SK-N-SH (cell line): ENCODE measurements around the gene CEACAM8. TPM values are rescaled to one million over a fixed set of nuclear protein-coding genes. Genes with fewer than 3 reads are reported as not detected.
"Not testable (repeated sequence)": the region's sequence is repeated elsewhere in the genome, so short reads cannot be mapped to it uniquely, and the experiment has no call there.

Experiments
- CTCF ChIA-PET: fragments of 300-600, 350-600 bp; formaldehyde crosslinking; extraction: SDS; loops from one replicate; lab custom pipeline; 2021; lab: Yijun Ruan, JAX
- POLR2A ChIA-PET: fragments of 350-600 bp; sonication (Branson Sonifier 250); formaldehyde crosslinking; extraction: SDS; loops from one replicate; lab custom pipeline; 2020; ENCODE audit warnings: antibody characterized with exemption, inconsistent platforms; lab: Yijun Ruan, JAX
- DNase-seq: peaks from one replicate; pipeline ENCODE4 v3.0.0; 2012
- H2AFZ ChIP-seq: fragments of 200-600 bp; sonication (generic); 2 replicates; pipeline ENCODE4 v1.8.1; 2016; ENCODE audit warnings: antibody characterized with exemption, mild to moderate bottlenecking, low read depth
- H3F3A ChIP-seq: fragments of 200-600 bp; sonication (generic); replicated peaks from 2 replicates; pipeline ENCODE3; 2016; ENCODE audit warnings: antibody characterized with exemption, mild to moderate bottlenecking; ENCODE audit not compliant: insufficient read depth
- H3K27ac ChIP-seq, 2 experiments: fragments of 200-500 bp in 1 of 2; fragments of 200-600 bp in 1 of 2; sonication (Bioruptor generic) in 1 of 2; sonication (generic), shearing (Covaris generic) in 1 of 2; 2 replicates each; pipeline versions ENCODE4 v1.5.1 to v1.6.1; 2014 to 2016; ENCODE audit warnings: low read depth in 2 of 2, inconsistent platforms in 1 of 2, low read length in 1 of 2, mild to moderate bottlenecking in 1 of 2, mixed read lengths in 1 of 2
- H3K27me3 ChIP-seq: fragments of 200-600 bp; sonication (generic), shearing (Covaris generic); 2 replicates; pipeline ENCODE4 v1.6.1; 2016; ENCODE audit warnings: mixed run types; ENCODE audit not compliant: insufficient read depth
- H3K36me3 ChIP-seq, 2 experiments: fragments of 200-500 bp in 1 of 2; fragments of 200-600 bp in 1 of 2; sonication (Bioruptor generic) in 1 of 2; sonication (generic) in 1 of 2; replicated peaks in 1 of 2; 2 replicates each; pipeline versions ENCODE3 to v1.5.1; 2014 to 2016; ENCODE audit warnings: low read length in 1 of 2, mild to moderate bottlenecking in 1 of 2; ENCODE audit not compliant: insufficient read depth in 2 of 2, control insufficient read depth in 1 of 2
- H3K4me1 ChIP-seq, 2 experiments: fragments of 200-500 bp in 1 of 2; fragments of 200-600 bp in 1 of 2; sonication (Bioruptor generic) in 1 of 2; sonication (generic), shearing (Covaris generic) in 1 of 2; 2 replicates each; pipeline versions ENCODE4 v1.5.1 to v1.6.1; 2014 to 2016; ENCODE audit warnings: low read depth in 1 of 2, low read length in 1 of 2, mixed run types in 1 of 2; ENCODE audit not compliant: insufficient read depth in 2 of 2, control insufficient read depth in 1 of 2
- H3K4me2 ChIP-seq: fragments of 200-600 bp; sonication (generic), shearing (Covaris generic); 2 replicates; pipeline ENCODE4 v1.6.1; 2017; ENCODE audit warnings: mixed run types
- H3K4me3 ChIP-seq, 2 experiments: fragments of 200-500 bp in 1 of 2; fragments of 200-600 bp in 1 of 2; sonication (Bioruptor generic) in 1 of 2; sonication (generic), shearing (Covaris generic) in 1 of 2; 2 replicates each; pipeline versions ENCODE4 v1.5.1 to v1.8.1; 2014 to 2016; ENCODE audit warnings: low read depth in 2 of 2, inconsistent platforms in 1 of 2, low read length in 1 of 2, mild to moderate bottlenecking in 1 of 2, mixed read lengths in 1 of 2, moderate library complexity in 1 of 2
- H3K79me2 ChIP-seq: fragments of 200-600 bp; sonication (generic); 2 replicates; pipeline ENCODE4 v1.8.1; 2017; ENCODE audit warnings: mild to moderate bottlenecking; ENCODE audit not compliant: insufficient read depth
- H3K9ac ChIP-seq: fragments of 200-600 bp; sonication (generic); 2 replicates; pipeline ENCODE4 v1.6.1; 2017; ENCODE audit warnings: mixed run types
- H3K9me2 ChIP-seq: fragments of 200-600 bp; sonication (generic); 2 replicates; pipeline ENCODE4 v1.6.1; 2017; ENCODE audit warnings: mixed run types
- H3K9me3 ChIP-seq: fragments of 200-600 bp; sonication (generic); 2 replicates; pipeline ENCODE4 v1.6.1; 2017; ENCODE audit warnings: mixed run types, mild to moderate bottlenecking, moderate library complexity
- H4K20me1 ChIP-seq: fragments of 200-600 bp; sonication (generic); 2 replicates; pipeline ENCODE4 v1.6.1; 2017; ENCODE audit warnings: mild to moderate bottlenecking, mixed run types; ENCODE audit not compliant: insufficient read depth
- ELF1 ChIP-seq: IDR thresholded peaks from 2 replicates; pipeline ENCODE4 v1.4.0; 2012
- EP300 ChIP-seq, 2 experiments: IDR thresholded peaks; 2 replicates each; pipeline versions ENCODE4 v1.4.0 to v1.6.1; 2012; ENCODE audit warnings: borderline replicate concordance in 1 of 2, low read depth in 1 of 2, low read length in 1 of 2
- FOSL2 ChIP-seq: IDR thresholded peaks from 2 replicates; pipeline ENCODE4 v1.4.0; 2012; ENCODE audit warnings: low read depth, mild to moderate bottlenecking, moderate library complexity, borderline replicate concordance
- FOXJ3 ChIP-seq: sonication (generic); formaldehyde crosslinking; IDR thresholded peaks from 2 replicates; pipeline ENCODE4 v1.5.1; 2020; ENCODE audit warnings: mild to moderate bottlenecking, missing genetic modification reagents
- GABPA ChIP-seq: IDR thresholded peaks from 2 replicates; pipeline ENCODE4 v1.4.0; 2012; ENCODE audit warnings: low read depth, mild to moderate bottlenecking
- PBX3 ChIP-seq: IDR thresholded peaks from 2 replicates; pipeline ENCODE4; 2012
- REST ChIP-seq: IDR thresholded peaks from 2 replicates; pipeline ENCODE4 v1.6.1; 2012; ENCODE audit warnings: mild to moderate bottlenecking, low read depth, low read length, moderate library complexity
- YY1 ChIP-seq: IDR thresholded peaks from 2 replicates; pipeline ENCODE4 v1.4.0; 2012; ENCODE audit warnings: low read depth, mild to moderate bottlenecking
- ZBTB33 ChIP-seq: IDR thresholded peaks from 2 replicates; pipeline ENCODE4 v1.4.0; 2012; ENCODE audit warnings: low read depth, borderline replicate concordance
- WGBS: methylation state at CpG from one replicate; pipeline ENCODE4 v1.1.6; 2017; ENCODE audit warnings: low lambda C conversion rate; 5-methylcytosine and 5-hydroxymethylcytosine counted together
- polyA plus RNA-seq, 3 experiments: library from polyadenylated mRNA; depleted of rRNA; stranded (reverse); fragments of >200 nt; gene quantifications; 2 replicates each; pipeline ENCODE4 v1.2.3, GENCODE V29; 2012

Gene CEACAM8
- polyA plus RNA-seq, 1 of the 3 experiments (the other 2 are of a cell fraction), result not detected

- WGBS, result 13% methylated on average over 1 of the region's 1 CpG
- H3K9me3 ChIP-seq, H3K9me2 ChIP-seq, POLR2A ChIA-PET, CTCF ChIA-PET, H3K4me2 ChIP-seq, H3K9ac ChIP-seq, H3F3A ChIP-seq, H4K20me1 ChIP-seq, H3K4me3 ChIP-seq, H3K4me1 ChIP-seq, H3K36me3 ChIP-seq, DNase-seq, H3K79me2 ChIP-seq, H3K27ac ChIP-seq, H2AFZ ChIP-seq, H3K27me3 ChIP-seq: not testable (repeated sequence)
These were observed 45.7 kb downstream of the CEACAM8 start for GRCh38 chr19:42549067-42549466.

GRCh38 chr19:42548552-42548951 lies 46.2 kb downstream of the CEACAM8 start:
- Histone ChIP-seq H3K4me1 (no peaks in the 10 kb centered on the region), H3K9ac (no peak overlapping the region), H3F3A (no peaks in the 10 kb centered on the region), H3K9me3 (no peaks in the 10 kb centered on the region), H4K20me1 (no peaks in the 10 kb centered on the region), H3K36me3 (no peaks in the 10 kb centered on the region), H2AFZ (no peak overlapping the region), H3K27ac (no peak overlapping the region), H3K4me3 (no peak overlapping the region), H3K79me2 (no peaks in the 10 kb centered on the region), H3K9me2 (no peaks in the 10 kb centered on the region), H3K27me3 (no peaks in the 10 kb centered on the region), H3K4me2 (no peak overlapping the region)
- ChIA-PET CTCF (no interaction called here), POLR2A (no interaction called here)
- DNase-seq, result no peak
- WGBS, result 47% methylated on average over 4 of the region's 4 CpGs
- TF ChIP-seq FOXJ3 (CRISPR knock-in tag) (no peak), EP300 (IDR thresholded peaks at IDR 0.05; ENCODE audit: borderline replicate concordance in 1 of 2, low read depth in 1 of 2, low read length in 1 of 2) (no peak), REST (peak; percentile 83)

GRCh38 chr19:42547929-42548328 lies 46.8 kb downstream of the CEACAM8 start:
- no peak overlapping the region for H3K4me3 ChIP-seq
- H3K79me2 ChIP-seq, result no peaks in the 10 kb centered on the region
- no peaks in the 10 kb centered on the region for H3K36me3 ChIP-seq
- no peak overlapping the region for H3K9ac ChIP-seq
- H3K9me2 ChIP-seq, result no peaks in the 10 kb centered on the region
- H2AFZ ChIP-seq, result no peak overlapping the region
- no peaks in the 10 kb centered on the region for H3K4me1 ChIP-seq
- no peaks in the 10 kb centered on the region for H3F3A ChIP-seq
- no peak overlapping the region for H3K4me2 ChIP-seq
- H3K27me3 ChIP-seq, result no peaks in the 10 kb centered on the region
- DNase-seq, result no peak
- H4K20me1 ChIP-seq, result no peaks in the 10 kb centered on the region
- POLR2A ChIA-PET, result no interaction called here
- 0% methylated on average over 2 of the region's 2 CpGs for WGBS
- no peaks in the 10 kb centered on the region for H3K9me3 ChIP-seq
- no peak overlapping the region for H3K27ac ChIP-seq
- CTCF ChIA-PET, result interaction anchor here (3.2 kb wide), 1 partner anchor 19 kb away, joined by 8 read pairs; the partner anchor contains the start of gene CEACAM1
- TF ChIP-seq YY1 (no peak), REST (no peak), ELF1 (no peak), PBX3 (no peak), FOSL2 (no peak), GABPA (no peak), ZBTB33 (no peak)
